Esophagus muscularis mucosa (tissue), 4 donors: ENCODE measurements around the gene SERPINB13.

ENCODE experiments used
- EP300 ChIP-seq: sonication (generic); formaldehyde crosslinking; IDR thresholded peaks from one replicate; pipeline ENCODE4 v1.6.1; 2017; ENCODE audit warnings: antibody characterized with exemption
- POLR2AphosphoS5 ChIP-seq, 2 donors: sonication (generic); formaldehyde crosslinking; IDR thresholded peaks; one replicate each; pipeline ENCODE4 v1.6.1; 2017; ENCODE audit warnings: antibody characterized with exemption in 2 of 2
- TF ChIP-seq, protein P1 (sequence below), 3 experiments: fragments of 200-600 bp in 2 of 3; fragments of 450-650 bp in 1 of 3; sonication (generic) in 2 of 3; IDR thresholded peaks; one replicate each; pipeline ENCODE4 v1.5.1; 2017 to 2019; ENCODE audit warnings: antibody characterized with exemption in 3 of 3, mild to moderate bottlenecking in 2 of 3, moderate library complexity in 1 of 3

DNA sequence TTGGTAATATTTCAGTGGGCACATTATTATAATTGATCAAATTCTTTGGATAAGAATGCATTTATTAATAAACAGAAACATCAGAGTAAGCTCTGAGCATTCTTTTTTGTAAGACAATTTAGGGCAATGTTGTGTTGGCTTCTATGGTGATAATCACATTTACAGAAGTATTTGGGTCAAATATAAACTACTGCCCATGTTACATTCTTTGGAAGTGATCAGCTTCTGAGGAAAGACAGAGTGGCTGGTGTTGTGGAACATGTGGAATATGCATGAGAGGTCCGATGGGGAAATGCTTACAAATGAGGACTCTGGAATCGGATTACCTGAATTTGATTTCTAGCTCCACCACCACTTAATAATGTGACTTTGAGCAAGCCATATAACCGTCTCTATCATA lies 19.4 kb downstream of the SERPINB13 start:
- TF ChIP-seq, protein P1, sequence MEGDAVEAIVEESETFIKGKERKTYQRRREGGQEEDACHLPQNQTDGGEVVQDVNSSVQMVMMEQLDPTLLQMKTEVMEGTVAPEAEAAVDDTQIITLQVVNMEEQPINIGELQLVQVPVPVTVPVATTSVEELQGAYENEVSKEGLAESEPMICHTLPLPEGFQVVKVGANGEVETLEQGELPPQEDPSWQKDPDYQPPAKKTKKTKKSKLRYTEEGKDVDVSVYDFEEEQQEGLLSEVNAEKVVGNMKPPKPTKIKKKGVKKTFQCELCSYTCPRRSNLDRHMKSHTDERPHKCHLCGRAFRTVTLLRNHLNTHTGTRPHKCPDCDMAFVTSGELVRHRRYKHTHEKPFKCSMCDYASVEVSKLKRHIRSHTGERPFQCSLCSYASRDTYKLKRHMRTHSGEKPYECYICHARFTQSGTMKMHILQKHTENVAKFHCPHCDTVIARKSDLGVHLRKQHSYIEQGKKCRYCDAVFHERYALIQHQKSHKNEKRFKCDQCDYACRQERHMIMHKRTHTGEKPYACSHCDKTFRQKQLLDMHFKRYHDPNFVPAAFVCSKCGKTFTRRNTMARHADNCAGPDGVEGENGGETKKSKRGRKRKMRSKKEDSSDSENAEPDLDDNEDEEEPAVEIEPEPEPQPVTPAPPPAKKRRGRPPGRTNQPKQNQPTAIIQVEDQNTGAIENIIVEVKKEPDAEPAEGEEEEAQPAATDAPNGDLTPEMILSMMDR (IDR thresholded peaks at IDR 0.05), result no peak
- no peak for TF ChIP-seq POLR2AphosphoS5 (IDR thresholded peaks at IDR 0.05)
- no peak for TF ChIP-seq EP300
